Upper lobe of left lung (tissue), 6 donors: Measurements from ENCODE around the gene CNN2. TPM values are rescaled to one million over a fixed set of nuclear protein-coding genes. Genes with fewer than 3 reads are reported as not detected.

Experiments
- ATAC-seq, 2 donors: fragments of 200-7000 bp; cut with Tn5 transposase; one replicate each; pipeline ENCODE4 v1.9.1; 2022; ENCODE audit warnings: mild to moderate bottlenecking in 2 of 2, moderate library complexity in 2 of 2; ENCODE audit not compliant: low FRiP score in 2 of 2
- DNase-seq, 2 donors: peaks; one replicate each; pipeline ENCODE4 v3.0.0-alpha.2; 2019 to 2020
- H3K27ac ChIP-seq, 4 donors: fragments of 200-600 bp; sonication (generic); one replicate each; pipeline ENCODE4 v1.5.1; 2016 to 2019
- H3K27me3 ChIP-seq, 4 donors: fragments of 200-600 bp; sonication (generic); one replicate each; pipeline ENCODE4 v1.5.1; 2017 to 2019
- H3K36me3 ChIP-seq, 4 donors: fragments of 200-600 bp; sonication (generic); one replicate each; pipeline ENCODE4 v1.5.1; 2016 to 2019
- H3K4me1 ChIP-seq, 4 donors: fragments of 200-600 bp; sonication (generic); one replicate each; pipeline ENCODE4 v1.5.1; 2018 to 2019
- H3K4me3 ChIP-seq, 4 donors: fragments of 200-600 bp; sonication (generic); one replicate each; pipeline ENCODE4 v1.5.1; 2017 to 2019; ENCODE audit warnings: mild to moderate bottlenecking in 2 of 4, moderate library complexity in 1 of 4
- H3K9me3 ChIP-seq, 4 donors: fragments of 200-600 bp; sonication (generic); one replicate each; pipeline ENCODE4 v1.5.1; 2018 to 2019
- CTCF ChIP-seq, 6 experiments: fragments of 450-650 bp in 4 of 6; fragments of 200-600 bp in 2 of 6; sonication (generic) in 2 of 6; IDR thresholded peaks; one replicate each; pipeline ENCODE4 v1.5.1; 2016 to 2019; ENCODE audit warnings: antibody characterized with exemption in 6 of 6
- EP300 ChIP-seq, 4 donors: sonication (generic); formaldehyde crosslinking; IDR thresholded peaks; one replicate each; pipeline ENCODE4 v1.5.1; 2017; ENCODE audit warnings: antibody characterized with exemption in 4 of 4, control low read depth in 2 of 4
- POLR2A ChIP-seq, 4 donors: fragments of 450-650 bp; IDR thresholded peaks; one replicate each; pipeline ENCODE4 v1.5.1; 2016 to 2017; ENCODE audit warnings: antibody characterized with exemption in 4 of 4, mild to moderate bottlenecking in 2 of 4
- POLR2AphosphoS5 ChIP-seq, 2 donors: sonication (generic); formaldehyde crosslinking; IDR thresholded peaks; one replicate each; pipeline ENCODE4 v1.5.1; 2017; ENCODE audit warnings: antibody characterized with exemption in 2 of 2
- WGBS, 2 donors: methylation state at CpG; one replicate each; pipeline ENCODE4 v1.1.5; 2017 to 2018; 5-methylcytosine and 5-hydroxymethylcytosine counted together
- total RNA-seq, 6 donors: library from RNA; depleted of rRNA in 4 of 6; stranded (reverse); fragments of >200 nt in 4 of 6; gene quantifications; one replicate each; pipeline versions ENCODE4 v1.1.0 to v1.2.1, GENCODE V29; 2016 to 2021
- donor health status: DM: no; HTN: no; CAD: no; lungs with moderate emphysema.
- donor health status: DM: no; HTN: yes; CAD: no; lungs with severe emphysema.

Gene CNN2
- total RNA-seq, 6 donors from 2014 or later = 98.1 to 262 (median 164) TPM

GRCh38 chr19:1065606-1066109 is 39.2 kb downstream of the CNN2 start:
- peaks cover 0 to 3% (median 1%) of the 10 kb centered on the region in 4 donors for H3K36me3 ChIP-seq
- peak overlapping the region in 3 of 4 donors; percentile 57 to 75 (median 68) for H3K4me3 ChIP-seq
- 46 to 60% methylated on average over 1 to 11 of the region's 17 CpGs for WGBS, 2 donors
- H3K27me3 ChIP-seq = peaks cover 0 to 4% (median 0%) of the 10 kb centered on the region in 4 donors
- ATAC-seq (peak; percentile 1 to 82), DNase-seq (peak; percentile 79 to 83)
- TF ChIP-seq CTCF (IDR thresholded peaks at IDR 0.05) = no peak
- TF ChIP-seq POLR2AphosphoS5 (IDR thresholded peaks at IDR 0.05) = no peak
- TF ChIP-seq EP300 (IDR thresholded peaks at IDR 0.05) = no peak
- TF ChIP-seq POLR2A (IDR thresholded peaks at IDR 0.05) = no peak
- H3K9me3 ChIP-seq = no peaks in the 10 kb centered on the region
- peaks cover 56 to 75% (median 68%) of the 10 kb centered on the region in 4 donors for H3K4me1 ChIP-seq
- peak overlapping the region; percentile 80 to 96 (median 90) for H3K27ac ChIP-seq

GRCh38 chr19:1066251-1066747 is 39.9 kb downstream of the CNN2 start:
- peaks cover 0 to 7% (median 3%) of the 10 kb centered on the region in 4 donors for H3K36me3 ChIP-seq
- TF ChIP-seq EP300 (IDR thresholded peaks at IDR 0.05) (no peak), CTCF (IDR thresholded peaks at IDR 0.05) (no peak), POLR2AphosphoS5 (IDR thresholded peaks at IDR 0.05) (no peak), POLR2A (IDR thresholded peaks at IDR 0.05) (no peak)
- H3K27me3 ChIP-seq = peaks cover 0 to 9% (median 0%) of the 10 kb centered on the region in 4 donors
- peak overlapping the region; percentile 31 to 75 (median 62) for H3K4me3 ChIP-seq
- peak overlapping the region; percentile 80 to 96 (median 90) for H3K27ac ChIP-seq
- no peaks in the 10 kb centered on the region for H3K9me3 ChIP-seq
- 31% methylated on average over 13 of the region's 17 CpGs; no CpG with 5 or more reads in 1 of the 2 donors for WGBS, 2 donors
- DNase-seq (peak in 1 of 2 donors; percentile 68), ATAC-seq (no peak)
- peaks cover 61 to 81% (median 72%) of the 10 kb centered on the region in 4 donors for H3K4me1 ChIP-seq

GRCh38 chr19:1066748-1067340 is 40.4 kb downstream of the CNN2 start, which contains the start of gene ARHGAP45:
TSS of gene ARHGAP45 (plus strand) at chr19:1067167. CDS start at chr19:1067406, 239 bp downstream.
- no peaks in the 10 kb centered on the region for H3K9me3 ChIP-seq
- peak; percentile 69 to 94 for DNase-seq
- peak in 1 of 2 donors; percentile 4 for ATAC-seq
- peak within 1 kb of the TSS; percentile 48 to 75 (median 62) for H3K4me3 ChIP-seq
- H3K4me1 ChIP-seq = peaks cover 64 to 86% (median 72%) of the 10 kb centered on the region in 4 donors
- peak within 1 kb of the TSS; percentile 80 to 96 (median 90) for H3K27ac ChIP-seq
- TF ChIP-seq POLR2A (IDR thresholded peaks at IDR 0.05) (peak in 1 of 4 donors; percentile 60), EP300 (IDR thresholded peaks at IDR 0.05) (no peak), POLR2AphosphoS5 (IDR thresholded peaks at IDR 0.05) (peak in 1 of 2 donors; percentile 39)
- H3K27me3 ChIP-seq = peaks cover 0 to 9% (median 0%) of the 10 kb centered on the region in 4 donors
- peaks cover 0 to 7% (median 3%) of the 10 kb centered on the region in 4 donors for H3K36me3 ChIP-seq
- 19% methylated on average over 12 of the region's 61 CpGs; no CpG with 5 or more reads in 1 of the 2 donors for WGBS, 2 donors

GRCh38 chr19:1067341-1067957 is 41.0 kb downstream of the CNN2 start:
- ATAC-seq (no peak), DNase-seq (peak in 1 of 2 donors; percentile 87)
- Histone ChIP-seq H3K4me1 (peaks cover 64 to 93% (median 72%) of the 10 kb centered on the region in 4 donors), H3K36me3 (peaks cover 0 to 10% (median 3%) of the 10 kb centered on the region in 4 donors), H3K9me3 (no peaks in the 10 kb centered on the region), H3K27me3 (peaks cover 0 to 9% (median 0%) of the 10 kb centered on the region in 4 donors), H3K4me3 (peak overlapping the region; percentile 48 to 75 (median 62)), H3K27ac (peak overlapping the region; percentile 80 to 96 (median 90))
- TF ChIP-seq EP300 (IDR thresholded peaks at IDR 0.05) (no peak), POLR2AphosphoS5 (IDR thresholded peaks at IDR 0.05) (no peak), CTCF (IDR thresholded peaks at IDR 0.05) (no peak)
- 1 to 17% methylated on average over 2 to 31 of the region's 38 CpGs for WGBS, 2 donors
